HEK293 (cell line): Measurements from ENCODE around the gene GH1.

Experiments
- CTCF ChIA-PET: fragments of 350-600 bp; formaldehyde crosslinking; extraction: SDS; loops from one replicate; lab custom pipeline; 2021; ENCODE audit warnings: antibody characterized with exemption; lab: Yijun Ruan, JAX
- POLR2A ChIA-PET: fragments of 300-600 bp; formaldehyde crosslinking; extraction: SDS; loops from one replicate; lab custom pipeline; 2020; ENCODE audit warnings: antibody characterized with exemption, inconsistent platforms; lab: Yijun Ruan, JAX
- H3K27ac ChIP-seq: fragments of 200-500 bp; sonication (Bioruptor generic); 2 replicates; pipeline ENCODE4 v1.5.1; 2014; ENCODE audit warnings: low read depth, low read length, control low read depth, inconsistent platforms; ENCODE audit errors: extremely low read depth
- H3K36me3 ChIP-seq, 2 experiments: fragments of 200-500 bp in 1 of 2; sonication (Bioruptor generic) in 1 of 2; 1 replicate in 1 of 2; 2 replicates in 1 of 2; pipeline ENCODE4 v1.5.1; 2014 to 2017; ENCODE audit warnings: inconsistent platforms in 2 of 2, low read length in 2 of 2; ENCODE audit not compliant: control insufficient read depth in 2 of 2, insufficient read depth in 1 of 2
- H3K4me1 ChIP-seq: fragments of 200-500 bp; sonication (Bioruptor generic); 2 replicates; pipeline ENCODE4 v1.5.1; 2014; ENCODE audit warnings: mild to moderate bottlenecking, low read length, inconsistent platforms; ENCODE audit not compliant: control insufficient read depth, insufficient read depth
- H3K4me3 ChIP-seq: 2 replicates; pipeline ENCODE4 v1.5.1; 2011; ENCODE audit warnings: low read depth, mild to moderate bottlenecking, control low read depth, low read length, moderate library complexity
- H3K9me3 ChIP-seq: fragments of 200-500 bp; sonication (Bioruptor generic); 2 replicates; pipeline ENCODE4 v1.5.1; 2014; ENCODE audit warnings: low read depth, low read length, inconsistent platforms; ENCODE audit not compliant: control insufficient read depth, insufficient read depth
- BCL11A ChIP-seq: fragments of 450-650 bp; formaldehyde crosslinking; IDR thresholded peaks from 2 replicates; pipeline ENCODE4 v1.5.1; 2016; ENCODE audit warnings: low read depth, missing biosample characterization, missing genetic modification characterization
- CTCF ChIP-seq: fragments of 450-650 bp; formaldehyde crosslinking; IDR thresholded peaks from 2 replicates; pipeline ENCODE4 v1.5.1; 2016; ENCODE audit warnings: missing biosample characterization, missing genetic modification characterization
- EGR2 ChIP-seq: fragments of 450-650 bp; formaldehyde crosslinking; IDR thresholded peaks from 2 replicates; pipeline ENCODE4 v1.5.1; 2016; ENCODE audit warnings: low read depth, missing biosample characterization, missing genetic modification characterization
- HIC1 ChIP-seq: fragments of 450-650 bp; formaldehyde crosslinking; IDR thresholded peaks from 2 replicates; pipeline ENCODE4 v1.5.1; 2016; ENCODE audit warnings: missing biosample characterization, missing genetic modification characterization
- TCF7L2 ChIP-seq: IDR thresholded peaks from 2 replicates; pipeline ENCODE4 v1.6.1; 2011; ENCODE audit warnings: low read depth, mild to moderate bottlenecking, inconsistent platforms, low read length, moderate library complexity, borderline replicate concordance
- WT1 ChIP-seq: fragments of 450-650 bp; formaldehyde crosslinking; IDR thresholded peaks from 2 replicates; pipeline ENCODE4 v1.5.1; 2016; ENCODE audit warnings: missing biosample characterization, missing genetic modification characterization
- ZBTB21 ChIP-seq: fragments of 450-650 bp; formaldehyde crosslinking; IDR thresholded peaks from 2 replicates; pipeline ENCODE4 v1.5.1; 2017; ENCODE audit warnings: missing biosample characterization, missing genetic modification characterization
- ZBTB8A ChIP-seq: fragments of 450-650 bp; formaldehyde crosslinking; IDR thresholded peaks from 2 replicates; pipeline ENCODE4 v1.5.1; 2016; ENCODE audit warnings: missing biosample characterization, missing genetic modification characterization
- ZFHX2 ChIP-seq: fragments of 450-650 bp; formaldehyde crosslinking; conservative IDR thresholded peaks from 2 replicates; pipeline ENCODE4 v1.5.1; 2016; ENCODE audit warnings: missing biosample characterization, missing genetic modification characterization
- ZFP69B ChIP-seq: fragments of 450-650 bp; formaldehyde crosslinking; IDR thresholded peaks from 2 replicates; pipeline ENCODE4 v1.5.1; 2016; ENCODE audit warnings: missing biosample characterization, missing genetic modification characterization
- ZNF174 ChIP-seq: fragments of 450-650 bp; formaldehyde crosslinking; IDR thresholded peaks from 2 replicates; pipeline ENCODE4 v1.5.0; 2017; ENCODE audit warnings: missing biosample characterization, mild to moderate bottlenecking, missing genetic modification characterization
- ZNF24 ChIP-seq: fragments of 450-650 bp; formaldehyde crosslinking; IDR thresholded peaks from 2 replicates; pipeline ENCODE4 v1.5.1; 2016; ENCODE audit warnings: missing biosample characterization, missing genetic modification characterization
- ZNF311 ChIP-seq: fragments of 450-650 bp; formaldehyde crosslinking; IDR thresholded peaks from 2 replicates; pipeline ENCODE4 v1.5.1; 2017; ENCODE audit warnings: missing biosample characterization, missing genetic modification characterization, borderline replicate concordance
- ZNF341 ChIP-seq: fragments of 450-650 bp; formaldehyde crosslinking; IDR thresholded peaks from 2 replicates; pipeline ENCODE4; 2016; ENCODE audit warnings: low read depth, missing biosample characterization, missing genetic modification characterization
- ZNF548 ChIP-seq: fragments of 450-650 bp; formaldehyde crosslinking; IDR thresholded peaks from 2 replicates; pipeline ENCODE4 v1.5.1; 2016; ENCODE audit warnings: missing biosample characterization, missing genetic modification characterization
- ZNF654 ChIP-seq: fragments of 450-650 bp; formaldehyde crosslinking; IDR thresholded peaks from 2 replicates; pipeline ENCODE4 v1.5.1; 2016; ENCODE audit warnings: low read depth, missing biosample characterization, missing genetic modification characterization
- ZNF664 ChIP-seq: fragments of 450-650 bp; formaldehyde crosslinking; IDR thresholded peaks from 2 replicates; pipeline ENCODE4 v1.5.1; 2016; ENCODE audit warnings: missing biosample characterization, missing genetic modification characterization
- ZNF692 ChIP-seq: fragments of 450-650 bp; formaldehyde crosslinking; IDR thresholded peaks from 2 replicates; pipeline ENCODE4 v1.5.1; 2016; ENCODE audit warnings: missing biosample characterization, missing genetic modification characterization
- ZNF768 ChIP-seq: fragments of 450-650 bp; formaldehyde crosslinking; IDR thresholded peaks from 2 replicates; pipeline ENCODE4 v1.5.1; 2018; ENCODE audit warnings: missing biosample characterization, mild to moderate bottlenecking, missing genetic modification characterization
- ZNF776 ChIP-seq: fragments of 450-650 bp; formaldehyde crosslinking; IDR thresholded peaks from 2 replicates; pipeline ENCODE4 v1.5.0; 2017; ENCODE audit warnings: missing biosample characterization, missing genetic modification characterization, borderline replicate concordance
- ZNF785 ChIP-seq: fragments of 450-650 bp; formaldehyde crosslinking; IDR thresholded peaks from 2 replicates; pipeline ENCODE4 v1.5.1; 2016; ENCODE audit warnings: missing biosample characterization, missing genetic modification characterization
- ZSCAN18 ChIP-seq: fragments of 450-650 bp; formaldehyde crosslinking; IDR thresholded peaks from 2 replicates; pipeline ENCODE4 v1.5.1; 2016; ENCODE audit warnings: missing biosample characterization, missing genetic modification characterization

The GH1 gene

GRCh38 chr17:63914471-63914870, 4.2 kb downstream of the GH1 start:
- Histone ChIP-seq H3K4me3 (no peak overlapping the region), H3K36me3 (no peaks in the 10 kb centered on the region), H3K4me1 (no peaks in the 10 kb centered on the region), H3K27ac (no peak overlapping the region), H3K9me3 (no peaks in the 10 kb centered on the region)
- no peak for TF ChIP-seq CTCF (tag by site-specific recombination)
- no peak for TF ChIP-seq ZNF311 (tag by site-specific recombination)
- TF ChIP-seq ZNF776 (tag by site-specific recombination): no peak
- POLR2A ChIA-PET: interaction anchor here (0.6 kb wide), 1 partner anchor 104 kb away, joined by 3 read pairs; no protein-coding TSS in a partner anchor
- CTCF ChIA-PET: no interaction called here

- Histone ChIP-seq H3K27ac (no peak overlapping the region), H3K4me3 (no peak overlapping the region), H3K9me3 (no peaks in the 10 kb centered on the region), H3K4me1 (no peaks in the 10 kb centered on the region), H3K36me3 (no peaks in the 10 kb centered on the region)
- CTCF ChIA-PET: interaction anchor here (0.6 to 3.7 kb wide), 25 partner anchors 9 to 508 kb away, joined by 3 to 29 read pairs (median 4); no protein-coding TSS in a partner anchor
- POLR2A ChIA-PET: no interaction called here
- TF ChIP-seq ZFP69B (peak; percentile 88), ZNF654 (tag by site-specific recombination) (peak; percentile 21; the same call in 1 of the 2 replicates), ZNF692 (peak; percentile 80), ZNF768 (tag by site-specific recombination) (no peak)
Measured at GRCh38 chr17:63911657-63912100, 7.0 kb downstream of the GH1 start.

- ChIA-PET CTCF (interaction anchor here (0.6 to 3.7 kb wide), 25 partner anchors 8 to 380 kb away, joined by 3 to 29 read pairs (median 3); no protein-coding TSS in a partner anchor), POLR2A (no interaction called here)
- Histone ChIP-seq H3K4me1 (no peaks in the 10 kb centered on the region), H3K36me3 (no peaks in the 10 kb centered on the region), H3K9me3 (no peaks in the 10 kb centered on the region), H3K27ac (no peak within 1 kb of the TSS), H3K4me3 (no peak within 1 kb of the TSS)
- TF ChIP-seq ZFHX2 (tag by site-specific recombination): 0 out of 2 replicates have a peak, but pooled peaks have one; percentile 6
- TF ChIP-seq TCF7L2: no peak
- no peak for TF ChIP-seq ZNF785 (tag by site-specific recombination)
- TF ChIP-seq ZNF548 (tag by site-specific recombination): no peak
- no peak for TF ChIP-seq ZNF664 (tag by site-specific recombination)
- TF ChIP-seq BCL11A: no peak
Measured at GRCh38 chr17:63911041-63911635, 7.5 kb downstream of the GH1 start, which contains the start of gene CSHL1. Gene CSHL1 (minus strand): TSS chr17:63911258. CDS start chr17:63911196, 62 bp downstream.

GRCh38 chr17:63910096-63910495, 8.5 kb downstream of the GH1 start:
- Histone ChIP-seq H3K36me3 (no peaks in the 10 kb centered on the region), H3K4me3 (no peak overlapping the region), H3K9me3 (no peaks in the 10 kb centered on the region), H3K4me1 (no peaks in the 10 kb centered on the region), H3K27ac (no peak overlapping the region)
- ChIA-PET CTCF (interaction anchor here (0.9 to 3.7 kb wide), 8 partner anchors 8 to 382 kb away, joined by 3 to 23 read pairs (median 3); no protein-coding TSS in a partner anchor), POLR2A (no interaction called here)
- TF ChIP-seq ZSCAN18 (tag by site-specific recombination) (no peak), ZBTB21 (no peak), HIC1 (tag by site-specific recombination) (no peak), ZNF24 (no peak), EGR2 (tag by site-specific recombination) (no peak), WT1 (tag by site-specific recombination) (no peak), ZNF341 (tag by site-specific recombination) (no peak), ZNF174 (tag by site-specific recombination) (no peak), ZBTB8A (tag by site-specific recombination) (no peak)
